Loucy (cell line): Measurements from ENCODE around the gene TIMMDC1.

ENCODE experiments used
- H2AFZ ChIP-seq: fragments of 200-600 bp; sonication (generic); 2 replicates; pipeline ENCODE4 v1.6.0; 2016; ENCODE audit warnings: antibody characterized with exemption, mild to moderate bottlenecking, low read length, moderate library complexity
- H3F3A ChIP-seq: fragments of 200-600 bp; 2 replicates; pipeline ENCODE4 v1.6.0; 2016; ENCODE audit warnings: antibody characterized with exemption, low read depth, mild to moderate bottlenecking
- H3K27me3 ChIP-seq: fragments of 200-600 bp; sonication (generic); 2 replicates; pipeline ENCODE4 v1.6.1; 2014; ENCODE audit warnings: low read length, mild to moderate bottlenecking; ENCODE audit not compliant: insufficient read depth, poor library complexity, severe bottlenecking
- H3K36me3 ChIP-seq: fragments of 200-600 bp; sonication (generic); 2 replicates; pipeline ENCODE4 v1.6.1; 2016; ENCODE audit warnings: low read length; ENCODE audit not compliant: insufficient read depth
- H3K4me1 ChIP-seq: fragments of 200-600 bp; sonication (generic); 2 replicates; pipeline ENCODE4 v1.5.1; 2014; ENCODE audit warnings: low read length, mild to moderate bottlenecking; ENCODE audit not compliant: insufficient read depth, poor library complexity, severe bottlenecking
- H3K4me2 ChIP-seq: fragments of 200-600 bp; sonication (generic); 2 replicates; pipeline ENCODE4 v1.6.0; 2014; ENCODE audit warnings: antibody characterized with exemption, low read length, low read depth, mild to moderate bottlenecking; ENCODE audit not compliant: poor library complexity, severe bottlenecking
- H3K4me3 ChIP-seq: fragments of 200-600 bp; sonication (generic); 2 replicates; pipeline ENCODE4 v1.5.1; 2014; ENCODE audit warnings: low read length, mild to moderate bottlenecking, mixed read lengths; ENCODE audit not compliant: poor library complexity, severe bottlenecking
- H3K79me2 ChIP-seq: fragments of 200-600 bp; sonication (generic); 2 replicates; pipeline ENCODE4 v1.6.1; 2014; ENCODE audit warnings: low read length; ENCODE audit not compliant: insufficient read depth
- H3K9ac ChIP-seq: fragments of 200-600 bp; sonication (generic); 2 replicates; pipeline ENCODE4 v1.6.0; 2014; ENCODE audit warnings: mild to moderate bottlenecking, low read depth, low read length, moderate library complexity; ENCODE audit not compliant: poor library complexity, severe bottlenecking
- H3K9me2 ChIP-seq: fragments of 200-600 bp; sonication (generic); replicated peaks from 2 replicates; pipeline ENCODE4 v1.6.1; 2016; ENCODE audit warnings: low read depth, low read length, mixed read lengths
- H3K9me3 ChIP-seq: fragments of 200-600 bp; sonication (generic); 2 replicates; pipeline ENCODE4 v1.6.1; 2014; ENCODE audit warnings: mild to moderate bottlenecking, antibody characterized with exemption, low read length, low read depth; ENCODE audit not compliant: insufficient read depth
- H4K20me1 ChIP-seq: fragments of 200-600 bp; sonication (generic); 2 replicates; pipeline ENCODE4 v1.6.0; 2014; ENCODE audit warnings: antibody characterized with exemption, low read length, mild to moderate bottlenecking; ENCODE audit not compliant: insufficient read depth, poor library complexity, severe bottlenecking
- EZH2phosphoT487 ChIP-seq: fragments of 200-600 bp; IDR thresholded peaks from 2 replicates; pipeline ENCODE4 v1.6.1; 2018; ENCODE audit warnings: antibody characterized with exemption, mild to moderate bottlenecking, moderate library complexity, borderline replicate concordance
- TF ChIP-seq, protein P1 (sequence below): fragments of 200-600 bp; sonication (generic); conservative IDR thresholded peaks from 2 replicates; pipeline ENCODE4 v1.5.1; 2014; ENCODE audit warnings: mild to moderate bottlenecking, antibody characterized with exemption, low read length

TIMMDC1 gene

DNA sequence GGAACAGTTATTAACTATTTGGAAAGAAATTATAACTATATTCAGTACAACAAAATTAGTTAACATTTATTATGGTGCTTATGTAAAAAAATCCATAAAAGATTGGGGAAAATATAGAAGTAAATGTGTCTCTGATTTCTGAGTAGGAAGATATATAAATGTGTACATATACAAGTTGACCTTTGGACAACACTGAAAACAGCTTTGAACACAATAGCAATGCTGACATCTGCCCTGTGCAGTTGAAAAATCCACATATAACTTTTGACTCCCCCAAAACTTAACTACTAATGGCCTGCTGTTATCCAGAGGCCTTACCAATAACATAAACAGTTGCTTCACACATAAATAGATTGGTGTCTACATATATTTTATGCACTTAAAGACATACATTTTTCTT lies 12.3 kb downstream of the TIMMDC1 start:
- H3K9ac ChIP-seq = no peak overlapping the region
- no peaks in the 10 kb centered on the region for H3K9me2 ChIP-seq
- H3K9me3 ChIP-seq = no peaks in the 10 kb centered on the region
- no peak for TF ChIP-seq EZH2phosphoT487
- TF ChIP-seq, protein P1, sequence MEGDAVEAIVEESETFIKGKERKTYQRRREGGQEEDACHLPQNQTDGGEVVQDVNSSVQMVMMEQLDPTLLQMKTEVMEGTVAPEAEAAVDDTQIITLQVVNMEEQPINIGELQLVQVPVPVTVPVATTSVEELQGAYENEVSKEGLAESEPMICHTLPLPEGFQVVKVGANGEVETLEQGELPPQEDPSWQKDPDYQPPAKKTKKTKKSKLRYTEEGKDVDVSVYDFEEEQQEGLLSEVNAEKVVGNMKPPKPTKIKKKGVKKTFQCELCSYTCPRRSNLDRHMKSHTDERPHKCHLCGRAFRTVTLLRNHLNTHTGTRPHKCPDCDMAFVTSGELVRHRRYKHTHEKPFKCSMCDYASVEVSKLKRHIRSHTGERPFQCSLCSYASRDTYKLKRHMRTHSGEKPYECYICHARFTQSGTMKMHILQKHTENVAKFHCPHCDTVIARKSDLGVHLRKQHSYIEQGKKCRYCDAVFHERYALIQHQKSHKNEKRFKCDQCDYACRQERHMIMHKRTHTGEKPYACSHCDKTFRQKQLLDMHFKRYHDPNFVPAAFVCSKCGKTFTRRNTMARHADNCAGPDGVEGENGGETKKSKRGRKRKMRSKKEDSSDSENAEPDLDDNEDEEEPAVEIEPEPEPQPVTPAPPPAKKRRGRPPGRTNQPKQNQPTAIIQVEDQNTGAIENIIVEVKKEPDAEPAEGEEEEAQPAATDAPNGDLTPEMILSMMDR = no peak
- H2AFZ ChIP-seq = no peak overlapping the region
- H3F3A ChIP-seq = peaks cover 4% of the 10 kb centered on the region
- no peaks in the 10 kb centered on the region for H3K36me3 ChIP-seq
- H4K20me1 ChIP-seq = no peaks in the 10 kb centered on the region
- H3K4me1 ChIP-seq = peaks cover 25% of the 10 kb centered on the region
- H3K4me3 ChIP-seq = no peak overlapping the region
- H3K79me2 ChIP-seq = no peaks in the 10 kb centered on the region
- no peaks in the 10 kb centered on the region for H3K27me3 ChIP-seq
- H3K4me2 ChIP-seq = no peak overlapping the region

DNA sequence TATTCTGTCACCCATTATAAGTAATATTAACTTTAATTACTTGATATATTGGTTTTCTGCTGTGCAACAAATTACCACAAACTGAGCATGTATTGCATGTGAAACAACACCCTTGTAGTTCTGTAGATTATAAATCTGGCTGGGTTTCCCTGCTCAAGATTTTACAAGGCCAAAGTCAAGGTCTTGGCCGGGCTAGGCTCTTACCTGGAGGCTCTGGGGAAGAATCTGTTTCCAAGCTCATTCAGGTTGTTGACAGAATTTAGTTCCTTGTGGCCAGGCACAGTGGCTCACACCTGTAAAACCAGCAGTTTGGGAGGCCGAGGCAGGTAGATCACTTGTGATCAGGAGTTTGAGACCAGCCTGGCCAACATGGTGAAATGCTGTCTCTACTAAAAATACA lies 16.3 kb downstream of the TIMMDC1 start:
- Histone ChIP-seq H3F3A (no peaks in the 10 kb centered on the region), H3K27me3 (no peaks in the 10 kb centered on the region), H2AFZ (no peak overlapping the region), H3K36me3 (peaks cover 21% of the 10 kb centered on the region; the same call in 1 of the 2 replicates), H3K79me2 (no peaks in the 10 kb centered on the region), H3K4me3 (no peak overlapping the region), H3K4me1 (no peaks in the 10 kb centered on the region), H3K4me2 (no peak overlapping the region), H3K9me3 (no peaks in the 10 kb centered on the region), H3K9ac (no peak overlapping the region), H3K9me2 (no peaks in the 10 kb centered on the region), H4K20me1 (no peaks in the 10 kb centered on the region)
- TF ChIP-seq, protein P1 = no peak
- no peak for TF ChIP-seq EZH2phosphoT487

DNA sequence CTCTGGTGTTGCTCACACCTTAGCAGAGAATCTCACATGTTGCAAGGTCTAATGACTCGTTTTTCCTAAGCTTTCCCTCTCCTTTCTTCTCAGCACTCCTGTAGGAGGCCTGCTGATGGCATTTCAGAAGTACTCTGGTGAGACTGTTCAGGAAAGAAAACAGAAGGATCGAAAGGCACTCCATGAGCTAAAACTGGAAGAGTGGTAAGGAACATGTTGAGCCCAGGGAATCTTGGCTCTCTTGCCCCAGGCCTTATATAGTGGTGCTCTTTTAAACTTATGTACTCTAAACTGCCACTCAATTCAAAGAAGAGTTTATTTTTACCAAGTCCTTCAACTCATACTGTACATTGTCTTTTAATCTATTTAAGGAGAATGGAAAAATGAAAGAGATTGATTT lies 18.8 kb downstream of the TIMMDC1 start:
- no peak for TF ChIP-seq EZH2phosphoT487
- TF ChIP-seq, protein P1 = no peak
- Histone ChIP-seq H3K4me2 (no peak overlapping the region), H3K9me3 (no peaks in the 10 kb centered on the region), H4K20me1 (no peaks in the 10 kb centered on the region), H3K79me2 (no peaks in the 10 kb centered on the region), H3F3A (no peaks in the 10 kb centered on the region), H3K27me3 (no peaks in the 10 kb centered on the region), H2AFZ (no peak overlapping the region), H3K4me3 (no peak overlapping the region), H3K9ac (no peak overlapping the region), H3K4me1 (no peaks in the 10 kb centered on the region), H3K9me2 (no peaks in the 10 kb centered on the region), H3K36me3 (peaks cover 35% of the 10 kb centered on the region; the same call in 1 of the 2 replicates)
